Measurements from ENCODE around the gene LYST.

The LYST gene

GRCh38 chr1:235766794-235767285 is 99.9 kb downstream of the LYST start:
- TF ChIP-seq SIN3A (IDR thresholded peaks at IDR 0.05; ENCODE audit: borderline replicate concordance, insufficient read depth, low read length): no peak

GRCh38 chr1:235763962-235764361 is 102.7 kb downstream of the LYST start:
- no peak for TF ChIP-seq TAF1 (IDR thresholded peaks at IDR 0.05; ENCODE audit: borderline replicate concordance, insufficient read depth, low read length)
- TF ChIP-seq REST (IDR thresholded peaks at IDR 0.05; ENCODE audit: insufficient read depth in 1 of 2, low read depth in 2 of 2, low read length in 2 of 2): no peak
- no peak for TF ChIP-seq POLR2AphosphoS5 (IDR thresholded peaks at IDR 0.05; ENCODE audit: low read depth, low read length)
- no peak for TF ChIP-seq SIN3A (IDR thresholded peaks at IDR 0.05; ENCODE audit: borderline replicate concordance, insufficient read depth, low read length)
- no peak for TF ChIP-seq FOXP2 (optimal IDR thresholded peaks at IDR 0.05; ENCODE audit: borderline replicate concordance, extremely low read depth, extremely low read length, insufficient read depth)

GRCh38 chr1:235759336-235759735 is 107.4 kb downstream of the LYST start:
- TF ChIP-seq TAF1 (IDR thresholded peaks at IDR 0.05; ENCODE audit: borderline replicate concordance, insufficient read depth, low read length) (no peak), FOXP2 (optimal IDR thresholded peaks at IDR 0.05; ENCODE audit: borderline replicate concordance, extremely low read depth, extremely low read length, insufficient read depth) (no peak), SIN3A (IDR thresholded peaks at IDR 0.05; ENCODE audit: borderline replicate concordance, insufficient read depth, low read length) (no peak), REST (IDR thresholded peaks at IDR 0.05; ENCODE audit: insufficient read depth in 1 of 2, low read depth in 2 of 2, low read length in 2 of 2) (no peak), POLR2AphosphoS5 (IDR thresholded peaks at IDR 0.05; ENCODE audit: low read depth, low read length) (no peak)

- no peak for TF ChIP-seq REST (IDR thresholded peaks at IDR 0.05; ENCODE audit: insufficient read depth in 1 of 2, low read depth in 2 of 2, low read length in 2 of 2)
- TF ChIP-seq TAF1 (IDR thresholded peaks at IDR 0.05; ENCODE audit: borderline replicate concordance, insufficient read depth, low read length): no peak
- peak; percentile 31 for TF ChIP-seq FOXP2 (optimal IDR thresholded peaks at IDR 0.05; ENCODE audit: borderline replicate concordance, extremely low read depth, extremely low read length, insufficient read depth)
- TF ChIP-seq SIN3A (IDR thresholded peaks at IDR 0.05; ENCODE audit: borderline replicate concordance, insufficient read depth, low read length): no peak
- TF ChIP-seq POLR2AphosphoS5 (IDR thresholded peaks at IDR 0.05; ENCODE audit: low read depth, low read length): no peak
These were observed 107.8 kb downstream of the LYST start for GRCh38 chr1:235758931-235759330.

GRCh38 chr1:235757587-235758096 is 109.1 kb downstream of the LYST start:
- TF ChIP-seq FOXP2 (optimal IDR thresholded peaks at IDR 0.05; ENCODE audit: borderline replicate concordance, extremely low read depth, extremely low read length, insufficient read depth) (no peak), REST (IDR thresholded peaks at IDR 0.05; ENCODE audit: insufficient read depth in 1 of 2, low read depth in 2 of 2, low read length in 2 of 2) (no peak), SIN3A (IDR thresholded peaks at IDR 0.05; ENCODE audit: borderline replicate concordance, insufficient read depth, low read length) (no peak), POLR2AphosphoS5 (IDR thresholded peaks at IDR 0.05; ENCODE audit: low read depth, low read length) (no peak), TAF1 (IDR thresholded peaks at IDR 0.05; ENCODE audit: borderline replicate concordance, insufficient read depth, low read length) (no peak)

Data from PFSK-1 (cell line).